Cardiac fibroblast (primary cell): ENCODE measurements around the gene KRTAP10-8.
"Not testable (repeated sequence)": the region's sequence is repeated elsewhere in the genome, so short reads cannot be mapped to it uniquely, and the experiment has no call there.

Source experiments
- DNase-seq, 2 donors: peaks; one replicate each; pipeline versions ENCODE4 v3.0.0 to v3.0.0-alpha.2; 2010; ENCODE audit warnings: low read depth in 2 of 2
- H3K4me3 ChIP-seq, 2 donors: replicated peaks in 1 of 2; 1 replicate in 1 of 2; 2 replicates in 1 of 2; pipeline ENCODE4 v1.5.1; 2011; ENCODE audit warnings: low read depth in 2 of 2, low read length in 2 of 2, mild to moderate bottlenecking in 2 of 2, moderate library complexity in 1 of 2
- TF ChIP-seq, protein P1 (sequence below): IDR thresholded peaks from one replicate; pipeline ENCODE4 v1.5.1; 2011; ENCODE audit warnings: low read depth, mild to moderate bottlenecking, low read length, inconsistent platforms

Gene KRTAP10-8

DNA sequence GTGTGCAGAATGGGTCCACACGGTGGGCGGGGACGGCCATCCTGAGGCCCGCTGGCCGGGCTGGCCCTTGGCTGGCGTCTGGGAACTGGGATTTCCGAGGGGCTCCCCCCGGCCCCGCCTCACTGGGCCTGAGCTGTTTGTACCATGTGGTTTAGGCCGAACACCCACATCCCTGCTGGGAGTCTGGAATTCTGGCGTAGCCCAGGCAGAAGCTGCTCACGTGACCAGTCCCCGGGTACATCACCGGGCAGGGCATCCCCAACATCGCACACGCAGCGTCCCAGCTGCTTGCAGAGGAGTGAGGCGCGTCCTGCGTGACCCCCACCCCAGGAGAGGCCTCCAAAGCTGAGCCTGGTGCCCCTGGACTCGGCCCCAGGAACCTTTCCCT, 9.4 kb upstream of the KRTAP10-8 start:
- H3K4me3 ChIP-seq = no peak overlapping the region
- TF ChIP-seq, protein P1, sequence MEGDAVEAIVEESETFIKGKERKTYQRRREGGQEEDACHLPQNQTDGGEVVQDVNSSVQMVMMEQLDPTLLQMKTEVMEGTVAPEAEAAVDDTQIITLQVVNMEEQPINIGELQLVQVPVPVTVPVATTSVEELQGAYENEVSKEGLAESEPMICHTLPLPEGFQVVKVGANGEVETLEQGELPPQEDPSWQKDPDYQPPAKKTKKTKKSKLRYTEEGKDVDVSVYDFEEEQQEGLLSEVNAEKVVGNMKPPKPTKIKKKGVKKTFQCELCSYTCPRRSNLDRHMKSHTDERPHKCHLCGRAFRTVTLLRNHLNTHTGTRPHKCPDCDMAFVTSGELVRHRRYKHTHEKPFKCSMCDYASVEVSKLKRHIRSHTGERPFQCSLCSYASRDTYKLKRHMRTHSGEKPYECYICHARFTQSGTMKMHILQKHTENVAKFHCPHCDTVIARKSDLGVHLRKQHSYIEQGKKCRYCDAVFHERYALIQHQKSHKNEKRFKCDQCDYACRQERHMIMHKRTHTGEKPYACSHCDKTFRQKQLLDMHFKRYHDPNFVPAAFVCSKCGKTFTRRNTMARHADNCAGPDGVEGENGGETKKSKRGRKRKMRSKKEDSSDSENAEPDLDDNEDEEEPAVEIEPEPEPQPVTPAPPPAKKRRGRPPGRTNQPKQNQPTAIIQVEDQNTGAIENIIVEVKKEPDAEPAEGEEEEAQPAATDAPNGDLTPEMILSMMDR = no peak
- no peak for DNase-seq

DNA sequence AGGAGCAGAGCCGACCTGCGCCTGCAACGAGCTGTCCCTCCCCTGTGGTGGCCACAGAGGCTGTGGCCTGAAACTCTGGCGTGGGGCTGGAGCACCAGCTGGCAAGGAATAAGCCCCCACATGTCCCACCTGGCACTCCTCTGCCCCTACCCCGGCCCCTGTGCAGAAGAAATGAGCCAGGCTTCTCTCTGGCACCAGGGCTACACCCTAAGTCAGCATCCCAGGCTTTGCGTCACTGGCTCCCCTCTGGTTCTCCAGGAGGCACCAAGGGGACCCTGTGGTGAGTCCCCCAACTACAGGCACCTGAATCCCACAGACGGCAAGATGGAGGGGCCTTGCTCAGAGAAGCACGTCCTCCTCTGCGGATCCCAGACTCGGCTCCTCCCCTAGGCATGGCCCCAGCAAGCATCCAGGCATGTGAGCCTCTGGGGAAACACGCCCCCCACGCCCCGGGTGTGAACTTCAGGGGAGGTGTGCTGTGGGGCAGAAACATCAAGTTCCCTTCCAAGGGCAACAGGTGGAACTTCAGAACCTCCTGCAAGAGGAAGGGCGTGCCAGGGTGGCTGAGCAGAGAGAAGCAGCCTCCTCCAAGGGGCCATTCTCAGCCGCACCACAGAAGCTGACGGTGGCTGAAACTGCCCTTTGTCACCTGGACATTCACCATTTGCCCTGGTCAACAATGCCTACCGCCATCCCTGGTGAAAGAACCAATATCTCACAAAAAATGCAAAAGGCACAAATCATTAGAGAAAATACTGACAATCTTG, 8.6 kb upstream of the KRTAP10-8 start:
- H3K4me3 ChIP-seq = no peak overlapping the region
- no peak for DNase-seq
- TF ChIP-seq, protein P1 = no peak

DNA sequence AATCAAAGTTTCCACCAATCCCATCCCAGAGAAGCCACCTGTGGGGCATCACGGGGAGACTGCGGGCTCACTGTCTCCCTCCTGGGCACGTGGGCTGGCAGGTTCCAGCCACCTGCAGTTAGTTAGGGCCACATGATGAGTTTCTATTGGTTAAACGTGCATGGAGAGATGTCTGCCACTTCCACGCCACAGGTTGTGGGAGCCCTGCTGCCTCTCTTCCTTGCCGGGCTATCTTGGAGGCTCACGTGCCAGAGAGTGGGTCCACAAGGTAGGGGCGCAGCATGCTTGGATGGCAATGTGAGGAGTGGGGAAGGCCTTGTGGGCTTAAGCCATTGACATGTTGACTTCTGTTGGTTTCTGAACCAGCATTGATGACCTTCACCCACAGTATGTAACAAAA, 8.0 kb upstream of the KRTAP10-8 start:
- TF ChIP-seq, protein P1 = no peak
- no peak for DNase-seq
- no peak overlapping the region for H3K4me3 ChIP-seq

GRCh38 chr21:44606495-44606894, 5.4 kb upstream of the KRTAP10-8 start:
- TF ChIP-seq, protein P1 = no peak
- DNase-seq = no peak
- H3K4me3 ChIP-seq = no peak overlapping the region

GRCh38 chr21:44609193-44609592, 2.7 kb upstream of the KRTAP10-8 start:
- TF ChIP-seq, protein P1 = no peak
- H3K4me3 ChIP-seq = no peak overlapping the region

DNA sequence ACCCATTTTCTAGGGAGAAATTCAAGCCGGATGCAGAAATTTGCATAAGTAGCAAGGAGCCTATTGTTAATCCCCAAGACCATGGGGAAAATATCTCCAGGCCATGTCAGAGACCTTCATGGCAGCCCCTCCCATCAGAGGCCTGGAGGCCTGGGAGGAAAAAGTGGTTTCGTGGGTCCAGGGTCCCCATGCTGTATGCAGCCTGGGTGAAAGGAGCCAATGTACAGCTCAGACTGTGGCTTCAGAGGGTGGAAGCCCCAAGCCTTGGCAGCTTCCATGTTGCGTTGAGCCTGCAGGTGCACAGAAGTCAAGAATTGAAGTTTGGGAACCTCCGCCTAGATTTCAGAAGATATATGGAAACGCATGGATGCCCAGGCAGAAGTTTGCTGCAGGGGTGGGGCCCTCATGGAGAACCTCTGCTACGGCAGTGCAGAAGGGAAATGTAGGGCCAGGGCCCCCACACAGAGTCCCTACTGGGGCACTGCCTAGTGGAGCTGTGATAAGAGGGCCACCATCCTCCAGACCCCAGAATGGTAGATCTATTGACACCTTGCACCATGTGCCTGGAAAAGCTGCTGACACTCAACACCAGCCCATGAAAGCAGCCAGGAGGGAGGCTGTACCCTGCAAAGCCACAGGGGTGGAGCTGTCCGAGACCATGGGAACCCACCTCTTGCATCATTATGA, 1.6 kb upstream of the KRTAP10-8 start:
- not testable (repeated sequence) for H3K4me3 ChIP-seq, DNase-seq

More at GRCh38 chr21:44609193-44609592, 2.7 kb upstream of the KRTAP10-8 start:
- DNase-seq = no peak

DNA sequence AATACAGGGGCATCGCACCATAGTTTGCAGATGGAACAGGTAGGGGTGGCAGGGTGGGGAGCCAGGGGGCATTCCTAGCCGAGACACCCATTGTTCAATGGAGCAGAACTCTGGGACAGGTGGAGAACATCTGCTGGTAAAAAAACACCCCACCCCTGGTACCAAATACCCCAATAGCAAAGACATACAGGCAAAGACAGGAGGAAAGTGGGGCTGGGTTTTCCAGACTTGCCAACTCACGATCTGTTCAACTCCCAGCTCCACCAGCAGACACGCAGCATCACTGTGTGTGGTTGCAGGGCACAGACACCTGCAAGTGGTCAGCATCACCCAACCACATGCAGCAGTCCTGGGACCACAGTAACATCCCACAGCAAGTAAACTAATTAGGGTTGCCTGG, 328 bp upstream of the KRTAP10-8 start:
- no peak for DNase-seq
- H3K4me3 ChIP-seq = no peak overlapping the region
- TF ChIP-seq, protein P1 = no peak
